A549 treated with AZD9567 at 1 μM for 4 hours (cell line): ENCODE measurements around the gene MPV17. TPM values are rescaled to one million over a fixed set of nuclear protein-coding genes. Genes with fewer than 3 reads are reported as not detected.

Source experiments
- total RNA-seq: library from RNA; stranded (reverse); fragments of 200-300 nt; extraction: Qiagen RNA extraction; gene quantifications from 5 replicates; pipeline ENCODE4 v1.2.3, GENCODE V29; 2022; ENCODE audit not compliant: insufficient read depth

MPV17 gene
- 64.5 to 91.0 TPM (median 82.5 TPM) in 5 replicates for total RNA-seq

GRCh38 chr2:27322766-27323595 is at the start of gene MPV17:
Gene MPV17 (minus strand): TSS chr2:27323097. CDS start chr2:27322517, 580 bp downstream.

GRCh38 chr2:27370026-27370815 is 47.3 kb upstream of the MPV17 start, which contains the start of the genes EIF2B4 and SNX17:
Gene EIF2B4 (minus strand): TSS chr2:27370338. CDS start chr2:27370314, 24 bp downstream.
Gene SNX17 (plus strand): TSS chr2:27370616. CDS start chr2:27370744, 128 bp downstream.

GRCh38 chr2:27356382-27357181 is 33.7 kb upstream of the MPV17 start, which contains the start of gene GTF3C2:
Gene GTF3C2 (minus strand): TSS chr2:27356764. CDS start chr2:27343554, 13,210 bp downstream.

GRCh38 chr2:27308359-27308881 is 14.5 kb downstream of the MPV17 start, which contains the start of gene UCN:
Gene UCN (minus strand): TSS chr2:27308445. CDS start chr2:27307895, 550 bp downstream.

GRCh38 chr2:27281855-27282559 is 40.9 kb downstream of the MPV17 start, which contains the start of gene TRIM54:
Gene TRIM54 (plus strand): TSS chr2:27282429. CDS start chr2:27282732, 303 bp downstream.

GRCh38 chr2:27275211-27276150 is 47.4 kb downstream of the MPV17 start, which contains the start of gene DNAJC5G:
Gene DNAJC5G (plus strand): TSS chr2:27275433. CDS start chr2:27276729, 1,296 bp downstream.

GRCh38 chr2:27262379-27263286 is 60.3 kb downstream of the MPV17 start, which contains the start of gene SLC30A3:
Gene SLC30A3 (minus strand): TSS chr2:27263047. CDS start chr2:27262906, 141 bp downstream.

Other genes starting within 250 kb of the MPV17 start
- gene EMILIN1, start 244.5 kb downstream of the MPV17 start, total RNA-seq: 0.35 to 0.57 TPM (median 0.46 TPM) in 4 of 5 replicates, not detected in the other
- gene KHK, start 236.3 kb downstream of the MPV17 start, total RNA-seq: 8.2 to 11.8 TPM (median 10.4 TPM) in 5 replicates
- gene CGREF1, start 204.0 kb downstream of the MPV17 start, total RNA-seq: 6.1 to 8.7 TPM (median 7.9 TPM) in 5 replicates
- 0.98 to 1.5 TPM (median 1.2 TPM) in 4 of 5 replicates, not detected in the other for gene ABHD1, start 199.3 kb downstream of the MPV17 start, total RNA-seq
- 55.1 to 67.4 TPM (median 61.0 TPM) in 5 replicates for gene PREB, start 188.5 kb downstream of the MPV17 start, total RNA-seq
- gene PRR30, start 183.7 kb downstream of the MPV17 start, total RNA-seq: not detected in 5 replicates
- gene TCF23, start 174.1 kb downstream of the MPV17 start, total RNA-seq: not detected in 5 replicates
- gene ATRAID, start 111.1 kb downstream of the MPV17 start, total RNA-seq: 166 to 218 TPM (median 213 TPM) in 5 replicates
- gene SLC5A6, start 110.8 kb downstream of the MPV17 start, total RNA-seq: 63.5 to 78.6 TPM (median 67.4 TPM) in 5 replicates
- 59.2 to 74.0 TPM (median 63.1 TPM) in 5 replicates for gene CAD, start 105.7 kb downstream of the MPV17 start, total RNA-seq
- gene SLC30A3, start 60.0 kb downstream of the MPV17 start, total RNA-seq: 4.2 to 9.5 TPM (median 4.2 TPM) in 5 replicates
- gene DNAJC5G, start 47.7 kb downstream of the MPV17 start, total RNA-seq: not detected in 5 replicates
- gene TRIM54, start 40.7 kb downstream of the MPV17 start, total RNA-seq: 0.40 to 0.74 TPM (median 0.46 TPM) in 4 of 5 replicates, not detected in the other
- 1.8 to 2.9 TPM (median 2.0 TPM) in 4 of 5 replicates, not detected in the other for gene UCN, start 14.7 kb downstream of the MPV17 start, total RNA-seq
- gene GTF3C2, start 33.7 kb upstream of the MPV17 start, total RNA-seq: 54.5 to 59.0 TPM (median 57.4 TPM) in 5 replicates
- 42.9 to 63.8 TPM (median 59.4 TPM) in 5 replicates for gene EIF2B4, start 47.2 kb upstream of the MPV17 start, total RNA-seq
- gene SNX17, start 47.5 kb upstream of the MPV17 start, total RNA-seq: 138 to 151 TPM (median 144 TPM) in 5 replicates
- 9.2 to 14.1 TPM (median 14.0 TPM) in 5 replicates for gene ZNF513, start 57.6 kb upstream of the MPV17 start, total RNA-seq
- 144 to 166 TPM (median 165 TPM) in 5 replicates for gene PPM1G, start 86.5 kb upstream of the MPV17 start, total RNA-seq
- gene NRBP1, start 105.5 kb upstream of the MPV17 start, total RNA-seq: 134 to 146 TPM (median 142 TPM) in 5 replicates
- 0.53 to 1.2 TPM (median 0.83 TPM) in 4 of 5 replicates, not detected in the other for gene KRTCAP3, start 119.3 kb upstream of the MPV17 start, total RNA-seq
- gene IFT172, start 166.6 kb upstream of the MPV17 start, total RNA-seq: 7.8 to 10.0 TPM (median 7.9 TPM) in 5 replicates
- 3.3 to 4.7 TPM (median 4.0 TPM) in 5 replicates for gene FNDC4, start 172.1 kb upstream of the MPV17 start, total RNA-seq
- gene GCKR, start 173.7 kb upstream of the MPV17 start, total RNA-seq: 0.10 to 0.25 TPM (median 0.17 TPM) in 4 of 5 replicates, not detected in the other